ENCODE data around the gene UBE2E2.

UBE2E2 gene

GRCh38 chr3:23276913-23277658, 74.0 kb downstream of the UBE2E2 start:
- no peak for DNase-seq (ENCODE audit: low read depth, low spot score)

GRCh38 chr3:23277688-23278087, 74.6 kb downstream of the UBE2E2 start:
- no peak for DNase-seq (ENCODE audit: low read depth, low spot score)

GRCh38 chr3:23283625-23284024, 80.5 kb downstream of the UBE2E2 start:
- DNase-seq (ENCODE audit: low read depth, low spot score): no peak

- no peak for DNase-seq (ENCODE audit: low read depth, low spot score)
Observed at GRCh38 chr3:23288286-23288685, 85.2 kb downstream of the UBE2E2 start.

- DNase-seq (ENCODE audit: low read depth, low spot score): no peak
Observed at GRCh38 chr3:23288715-23289114, 85.6 kb downstream of the UBE2E2 start.

GRCh38 chr3:23292432-23292831, 89.3 kb downstream of the UBE2E2 start:
- no peak for DNase-seq (ENCODE audit: low read depth, low spot score)

GRCh38 chr3:23294770-23295387, 91.8 kb downstream of the UBE2E2 start:
- no peak for DNase-seq (ENCODE audit: low read depth, low spot score)

GRCh38 chr3:23301819-23302218, 98.7 kb downstream of the UBE2E2 start:
- DNase-seq (ENCODE audit: low read depth, low spot score): no peak

GRCh38 chr3:23302271-23302670, 99.1 kb downstream of the UBE2E2 start:
- no peak for DNase-seq (ENCODE audit: low read depth, low spot score)

- no peak for DNase-seq (ENCODE audit: low read depth, low spot score)
Observed at GRCh38 chr3:23303601-23304217, 100.6 kb downstream of the UBE2E2 start.

- DNase-seq (ENCODE audit: low read depth, low spot score): no peak
Observed at GRCh38 chr3:23304424-23304823, 101.3 kb downstream of the UBE2E2 start.

- no peak for DNase-seq (ENCODE audit: low read depth, low spot score)
Observed at GRCh38 chr3:23308986-23309625, 106.0 kb downstream of the UBE2E2 start.

- peak; percentile 36 for DNase-seq (ENCODE audit: low read depth, low spot score)
Observed at GRCh38 chr3:23312866-23313265, 109.7 kb downstream of the UBE2E2 start.

- no peak for DNase-seq (ENCODE audit: low read depth, low spot score)
Observed at GRCh38 chr3:23314981-23315762, 112.0 kb downstream of the UBE2E2 start.

GRCh38 chr3:23316924-23317323, 113.8 kb downstream of the UBE2E2 start:
- DNase-seq (ENCODE audit: low read depth, low spot score): no peak

- no peak for DNase-seq (ENCODE audit: low read depth, low spot score)
Observed at GRCh38 chr3:23319366-23320312, 116.5 kb downstream of the UBE2E2 start.

GRCh38 chr3:23320586-23321570, 117.8 kb downstream of the UBE2E2 start:
- DNase-seq (ENCODE audit: low read depth, low spot score): no peak

GRCh38 chr3:23324745-23325144, 121.6 kb downstream of the UBE2E2 start:
- no peak for DNase-seq (ENCODE audit: low read depth, low spot score)

- no peak for DNase-seq (ENCODE audit: low read depth, low spot score)
Observed at GRCh38 chr3:23325466-23326065, 122.4 kb downstream of the UBE2E2 start.

Data from brain pericyte (primary cell).